ENCODE results near the gene EME2. TPM values are rescaled to one million over a fixed set of nuclear protein-coding genes. Genes with fewer than 3 reads are reported as not detected.
A peak's percentile ranks its signal among the peaks of the same experiment; 100 is the strongest.

Gene EME2
- total RNA-seq, 1 experiment from 2014 or later: 63.6 TPM

DNA sequence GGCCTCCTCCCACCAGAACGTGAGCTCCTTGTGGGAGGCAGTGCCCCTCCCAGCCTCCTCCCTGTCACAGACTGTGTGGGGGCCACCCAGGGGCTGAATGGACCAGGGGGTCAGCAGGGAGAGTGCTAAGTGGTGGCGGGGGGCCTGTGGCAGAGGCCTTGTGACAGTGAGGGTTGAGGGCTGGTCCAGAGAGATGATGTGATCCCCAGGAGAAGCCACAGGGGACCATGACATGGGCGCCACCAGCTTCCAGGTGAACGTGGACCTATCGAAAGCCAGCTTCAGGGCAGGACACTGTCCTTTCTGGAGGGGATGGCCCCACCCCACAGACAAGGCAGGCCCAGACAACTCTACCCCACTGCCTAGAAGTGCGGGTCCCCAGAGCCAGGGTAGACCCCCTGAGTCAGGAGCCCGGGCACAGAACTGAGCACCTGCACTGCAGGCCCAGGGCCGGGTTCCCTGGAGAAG, 6.7 kb downstream of the EME2 start:
- Histone ChIP-seq H3K56ac (ENCODE audit: insufficient read length, low read depth, low read length) (no peak overlapping the region), H3K79me2 (ENCODE audit: insufficient read depth, low read length) (peaks cover 3% of the 10 kb centered on the region; the same call in 1 of the 2 replicates), H3K18ac (ENCODE audit: insufficient read length, low read depth, low read length) (no peak overlapping the region), H2AFZ (ENCODE audit: low read length) (no peak overlapping the region), H2BK12ac (ENCODE audit: insufficient read length, low read depth, low read length) (no peak overlapping the region), H4K91ac (ENCODE audit: insufficient read length, low read depth, low read length) (no peak overlapping the region), H4K20me1 (ENCODE audit: control insufficient read depth, insufficient read depth, insufficient read length) (no peaks in the 10 kb centered on the region), H3K9me3 (ENCODE audit: control insufficient read depth, low read depth, low read length) (no peaks in the 10 kb centered on the region), H3T11ph (ENCODE audit: low read length) (no peak overlapping the region), H4K8ac (replicated peaks; ENCODE audit: insufficient read length, low read depth, low read length) (no peak overlapping the region), H3K4ac (ENCODE audit: low read depth, low read length) (no peak overlapping the region), H3K14ac (ENCODE audit: insufficient read depth, low read length) (no peak overlapping the region), H3K23me2 (ENCODE audit: insufficient read length, low read depth, low read length, poor library complexity, severe bottlenecking) (peaks cover 5% of the 10 kb centered on the region), H3K4me2 (ENCODE audit: insufficient read depth, insufficient read length, low read length) (no peak overlapping the region), H2AK5ac (ENCODE audit: insufficient read length, low read length) (no peak overlapping the region), H2BK15ac (ENCODE audit: low read depth, low read length) (no peak overlapping the region), H3K27me3 (ENCODE audit: insufficient read depth, low read length) (no peaks in the 10 kb centered on the region), H3K79me1 (ENCODE audit: insufficient read depth, low read depth, low read length, poor library complexity, severe bottlenecking) (peaks cover 3% of the 10 kb centered on the region), H3K23ac (ENCODE audit: insufficient read length, low read depth, low read length) (no peak overlapping the region), H2BK20ac (ENCODE audit: low read depth, low read length, poor library complexity, severe bottlenecking) (no peak overlapping the region), H2BK5ac (ENCODE audit: insufficient read length, low read length) (no peak overlapping the region), H4K5ac (ENCODE audit: insufficient read length, low read depth, low read length) (no peak overlapping the region), H3K4me1 (ENCODE audit: insufficient read depth, low read length) (no peaks in the 10 kb centered on the region; the same call in 1 of the 2 replicates), H3K27ac (ENCODE audit: insufficient read length, low read depth, low read length) (no peak overlapping the region), H3K9ac (ENCODE audit: extremely low read depth, insufficient read length, low read length) (no peak overlapping the region), H2BK120ac (ENCODE audit: low read depth, low read length, poor library complexity, severe bottlenecking) (no peak overlapping the region)
- peaks cover 2% of the 10 kb centered on the region; the same call in 1 of the 2 replicates for H3K27me3 Mint-ChIP-seq (ENCODE audit: low read depth)
- peaks cover 7 to 14% of the 10 kb centered on the region in 2 experiments for H3K4me1 Mint-ChIP-seq
- no peak overlapping the region for H3K4me3 Mint-ChIP-seq
- H3K9me3 Mint-ChIP-seq: no peaks in the 10 kb centered on the region
- H3K27ac Mint-ChIP-seq: peak overlapping the region in 1 of 3 experiments; percentile 12; a peak in 1 of 7 replicates
- H3K36me3 Mint-ChIP-seq (ENCODE audit: insufficient read depth in 1 of 3, low read depth in 3 of 3): peaks cover 0 to 42% (median 8%) of the 10 kb centered on the region in 3 experiments; a peak in 4 of 7 replicates
- no CpG with 5 or more reads among the region's 8 CpGs for WGBS (ENCODE audit: extremely low coverage, insufficient read length, low lambda C conversion rate)
- no peak for DNase-seq
- TF ChIP-seq, protein P1, sequence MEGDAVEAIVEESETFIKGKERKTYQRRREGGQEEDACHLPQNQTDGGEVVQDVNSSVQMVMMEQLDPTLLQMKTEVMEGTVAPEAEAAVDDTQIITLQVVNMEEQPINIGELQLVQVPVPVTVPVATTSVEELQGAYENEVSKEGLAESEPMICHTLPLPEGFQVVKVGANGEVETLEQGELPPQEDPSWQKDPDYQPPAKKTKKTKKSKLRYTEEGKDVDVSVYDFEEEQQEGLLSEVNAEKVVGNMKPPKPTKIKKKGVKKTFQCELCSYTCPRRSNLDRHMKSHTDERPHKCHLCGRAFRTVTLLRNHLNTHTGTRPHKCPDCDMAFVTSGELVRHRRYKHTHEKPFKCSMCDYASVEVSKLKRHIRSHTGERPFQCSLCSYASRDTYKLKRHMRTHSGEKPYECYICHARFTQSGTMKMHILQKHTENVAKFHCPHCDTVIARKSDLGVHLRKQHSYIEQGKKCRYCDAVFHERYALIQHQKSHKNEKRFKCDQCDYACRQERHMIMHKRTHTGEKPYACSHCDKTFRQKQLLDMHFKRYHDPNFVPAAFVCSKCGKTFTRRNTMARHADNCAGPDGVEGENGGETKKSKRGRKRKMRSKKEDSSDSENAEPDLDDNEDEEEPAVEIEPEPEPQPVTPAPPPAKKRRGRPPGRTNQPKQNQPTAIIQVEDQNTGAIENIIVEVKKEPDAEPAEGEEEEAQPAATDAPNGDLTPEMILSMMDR (conservative IDR thresholded peaks at IDR 0.05): no peak

Measured in H9 (cell line).